Measurements from ENCODE around the gene POLE3.
"Not testable (repeated sequence)": the region's sequence is repeated elsewhere in the genome, so short reads cannot be mapped to it uniquely, and the experiment has no call there.

DNA sequence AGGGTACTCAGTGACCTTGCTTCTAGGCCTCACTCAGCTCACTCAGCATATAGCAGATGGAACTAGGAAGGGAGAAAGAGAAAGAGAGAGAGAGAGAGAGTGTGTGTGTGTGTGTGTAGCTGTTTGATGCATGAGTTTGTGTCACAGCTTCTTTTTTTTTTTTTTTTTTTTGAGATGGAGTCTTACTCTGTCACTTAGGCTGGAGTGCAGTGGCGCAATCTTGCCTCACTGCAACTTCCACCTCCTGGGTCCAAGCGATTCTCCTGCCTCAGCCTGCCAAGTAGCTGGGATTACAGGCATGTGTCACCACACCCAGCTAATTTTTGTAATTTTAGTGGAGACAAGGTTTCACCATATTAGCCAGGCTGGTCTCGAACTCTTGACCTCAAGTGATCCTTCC, 44.8 kb downstream of the POLE3 start:
- not testable (repeated sequence) for TF ChIP-seq EZH2 (IDR thresholded peaks at IDR 0.05; ENCODE audit: insufficient read depth, poor library complexity, severe bottlenecking); EZH2phosphoT487 (IDR thresholded peaks at IDR 0.05; ENCODE audit: insufficient read depth, low read depth)
